Upper lobe of left lung (tissue), 4 donors: ENCODE measurements around the gene CMIP.

Experiments
- CTCF ChIP-seq, 6 experiments: fragments of 450-650 bp in 4 of 6; fragments of 200-600 bp in 2 of 6; sonication (generic) in 2 of 6; IDR thresholded peaks; one replicate each; pipeline ENCODE4 v1.5.1; 2016 to 2019; ENCODE audit warnings: antibody characterized with exemption in 6 of 6
- EP300 ChIP-seq, 4 donors: sonication (generic); formaldehyde crosslinking; IDR thresholded peaks; one replicate each; pipeline ENCODE4 v1.5.1; 2017; ENCODE audit warnings: antibody characterized with exemption in 4 of 4, control low read depth in 2 of 4
- POLR2A ChIP-seq, 4 donors: fragments of 450-650 bp; IDR thresholded peaks; one replicate each; pipeline ENCODE4 v1.5.1; 2016 to 2017; ENCODE audit warnings: antibody characterized with exemption in 4 of 4, mild to moderate bottlenecking in 2 of 4

GRCh38 chr16:81675662-81676061 lies 231.1 kb downstream of the CMIP start:
- TF ChIP-seq POLR2A (IDR thresholded peaks at IDR 0.05) (no peak), CTCF (IDR thresholded peaks at IDR 0.05) (no peak), EP300 (IDR thresholded peaks at IDR 0.05) (no peak)
